Effector CD4-positive, alpha-beta T cell (primary cell): ENCODE data around the gene CASP5. TPM values are rescaled to one million over a fixed set of nuclear protein-coding genes. Genes with fewer than 3 reads are reported as not detected.
"Not testable (repeated sequence)": the region's sequence is repeated elsewhere in the genome, so short reads cannot be mapped to it uniquely, and the experiment has no call there.

Source experiments
- DNase-seq: peaks from one replicate; pipeline ENCODE4 v3.0.0-alpha.2; 2020
- total RNA-seq: gene quantifications from one replicate; lab custom pipeline; 2026; lab: John Stamatoyannopoulos, UW

The CASP5 gene
- total RNA-seq: not detected

- DNase-seq: no peak
Observed at GRCh38 chr11:105023003-105023402, at the start of gene CASP5. CASP5 (minus strand) TSS chr11:105023168; CDS start chr11:105023136, 32 bp downstream.

- DNase-seq: not testable (repeated sequence)
Observed at GRCh38 chr11:105072080-105072479, 49.1 kb upstream of the CASP5 start.

DNA sequence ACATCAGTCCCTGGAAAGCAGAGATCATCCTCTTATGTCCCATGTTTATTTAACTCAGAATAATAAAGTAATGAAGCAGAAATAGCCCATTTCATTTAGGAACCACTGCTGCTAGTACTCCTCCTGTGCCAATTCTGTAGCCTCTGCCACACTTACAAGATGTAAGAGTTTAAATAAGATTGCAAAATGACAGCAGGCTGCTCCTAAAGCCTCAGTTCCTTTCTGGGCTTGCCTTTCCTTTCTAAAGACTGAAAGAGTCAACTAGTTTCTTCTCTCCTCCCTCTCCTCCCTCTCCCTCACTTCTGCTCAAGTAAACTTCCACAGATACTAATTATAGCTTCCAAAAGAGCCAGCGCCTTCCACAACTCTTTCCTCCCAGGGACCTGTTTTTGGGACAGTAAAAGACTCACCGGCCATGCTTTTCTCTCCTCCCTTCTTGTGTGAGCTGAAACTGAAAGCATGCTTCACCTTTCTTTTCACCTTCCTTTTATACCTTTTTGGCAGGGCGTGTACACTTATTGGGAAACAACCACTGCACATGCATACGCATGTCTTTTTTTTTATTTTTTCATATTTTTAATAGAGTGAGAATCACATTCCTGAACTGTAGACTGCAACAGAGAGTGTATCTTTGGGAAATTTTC, 48.2 kb upstream of the CASP5 start:
- DNase-seq: no peak

- DNase-seq: no peak
Observed at GRCh38 chr11:105070306-105070705, 47.3 kb upstream of the CASP5 start.

DNA sequence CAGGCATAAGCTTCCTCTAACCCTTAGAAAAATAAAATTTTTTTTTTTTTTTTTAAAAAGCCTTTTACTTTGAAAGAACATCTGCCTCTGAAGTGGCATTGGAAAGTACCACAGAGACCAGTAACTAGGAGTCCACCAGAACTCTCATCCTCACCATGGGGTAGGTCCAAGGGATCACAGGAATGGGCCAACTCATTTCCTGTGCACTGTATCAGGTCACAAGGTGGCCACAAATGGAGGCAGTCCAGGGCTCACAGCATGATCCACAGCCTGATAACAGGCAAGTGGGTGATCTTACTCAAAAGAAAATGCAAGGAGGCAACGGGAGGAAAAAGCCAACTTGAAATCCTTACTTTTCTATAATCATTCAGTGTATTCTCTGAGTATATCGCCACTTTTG, 46.8 kb upstream of the CASP5 start:
- DNase-seq: not testable (repeated sequence)

GRCh38 chr11:105063245-105063941, 40.4 kb upstream of the CASP5 start:
- DNase-seq: not testable (repeated sequence)

DNA sequence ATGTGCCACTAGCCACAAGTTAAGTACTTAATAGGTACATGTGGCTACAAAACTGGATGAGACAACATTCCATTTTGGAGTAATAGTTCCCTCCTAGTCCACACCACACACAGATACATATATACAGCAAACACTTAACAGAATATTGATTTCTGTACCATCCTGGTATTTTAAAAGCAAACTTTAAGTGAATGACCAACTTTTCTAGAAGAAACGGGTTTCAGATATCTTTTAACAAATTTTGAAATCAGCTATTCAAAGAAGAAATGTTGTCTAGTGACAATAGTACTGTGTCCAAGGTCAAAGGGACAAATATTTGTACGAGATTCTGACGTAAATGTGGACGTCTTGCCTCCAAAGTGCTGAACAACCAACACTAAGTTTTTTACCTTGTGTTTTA, 34.5 kb upstream of the CASP5 start:
- no peak for DNase-seq

DNA sequence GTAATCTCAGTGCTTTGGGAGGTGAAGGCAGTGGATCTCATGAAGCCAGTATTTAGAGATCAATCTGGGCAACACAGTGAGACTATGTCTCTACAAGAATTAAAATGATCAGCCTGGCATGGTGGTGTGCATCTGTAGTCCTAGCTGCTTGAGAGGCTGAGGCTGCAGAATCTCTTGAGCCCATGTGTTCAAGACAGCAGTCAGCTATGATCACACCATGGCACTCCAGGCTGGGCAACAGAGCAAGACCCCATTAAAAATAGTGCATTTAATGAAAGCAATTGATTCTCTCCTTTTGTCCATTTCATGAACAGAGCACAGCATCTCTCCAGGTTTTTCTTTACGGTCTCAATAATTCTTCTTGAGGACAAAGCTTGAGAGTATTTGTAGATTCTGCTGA, 33.5 kb upstream of the CASP5 start:
- no peak for DNase-seq

- DNase-seq: no peak
Observed at GRCh38 chr11:105054723-105055493, 31.9 kb upstream of the CASP5 start.

GRCh38 chr11:105052487-105052886, 29.5 kb upstream of the CASP5 start:
- DNase-seq: no peak

GRCh38 chr11:105051559-105051958, 28.6 kb upstream of the CASP5 start:
- DNase-seq: no peak

- no peak for DNase-seq
Observed at GRCh38 chr11:105049481-105049880, 26.5 kb upstream of the CASP5 start.

- no peak for DNase-seq
Observed at GRCh38 chr11:105046898-105047579, 24.1 kb upstream of the CASP5 start.

- no peak for DNase-seq
Observed at GRCh38 chr11:105045676-105046296, 22.8 kb upstream of the CASP5 start.

- peak; percentile 19 for DNase-seq
Observed at GRCh38 chr11:105044557-105045524, 21.9 kb upstream of the CASP5 start, which contains the start of gene CARD16. CARD16 (minus strand) TSS chr11:105045335; CDS start chr11:105045297, 38 bp downstream.

DNA sequence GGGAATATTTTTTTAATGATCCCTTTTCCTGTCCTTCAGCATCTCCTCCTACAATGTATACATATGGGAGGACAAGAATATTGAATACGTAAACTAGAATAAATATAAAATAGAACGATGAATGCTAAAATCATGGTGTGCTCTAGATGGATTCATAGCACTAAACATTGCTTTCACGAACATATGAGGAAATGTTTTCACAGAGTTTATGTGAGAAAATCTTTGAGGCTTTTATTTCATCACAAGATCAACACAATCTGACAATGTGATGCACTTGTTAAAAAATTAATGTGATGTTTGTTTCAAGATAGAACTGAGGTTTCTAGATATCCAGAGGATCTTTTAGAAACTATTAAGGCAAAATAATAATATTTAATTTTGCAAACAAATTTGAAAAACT, 19.2 kb upstream of the CASP5 start:
- DNase-seq: no peak

- DNase-seq: no peak
Observed at GRCh38 chr11:105040703-105041102, 17.7 kb upstream of the CASP5 start.

DNA sequence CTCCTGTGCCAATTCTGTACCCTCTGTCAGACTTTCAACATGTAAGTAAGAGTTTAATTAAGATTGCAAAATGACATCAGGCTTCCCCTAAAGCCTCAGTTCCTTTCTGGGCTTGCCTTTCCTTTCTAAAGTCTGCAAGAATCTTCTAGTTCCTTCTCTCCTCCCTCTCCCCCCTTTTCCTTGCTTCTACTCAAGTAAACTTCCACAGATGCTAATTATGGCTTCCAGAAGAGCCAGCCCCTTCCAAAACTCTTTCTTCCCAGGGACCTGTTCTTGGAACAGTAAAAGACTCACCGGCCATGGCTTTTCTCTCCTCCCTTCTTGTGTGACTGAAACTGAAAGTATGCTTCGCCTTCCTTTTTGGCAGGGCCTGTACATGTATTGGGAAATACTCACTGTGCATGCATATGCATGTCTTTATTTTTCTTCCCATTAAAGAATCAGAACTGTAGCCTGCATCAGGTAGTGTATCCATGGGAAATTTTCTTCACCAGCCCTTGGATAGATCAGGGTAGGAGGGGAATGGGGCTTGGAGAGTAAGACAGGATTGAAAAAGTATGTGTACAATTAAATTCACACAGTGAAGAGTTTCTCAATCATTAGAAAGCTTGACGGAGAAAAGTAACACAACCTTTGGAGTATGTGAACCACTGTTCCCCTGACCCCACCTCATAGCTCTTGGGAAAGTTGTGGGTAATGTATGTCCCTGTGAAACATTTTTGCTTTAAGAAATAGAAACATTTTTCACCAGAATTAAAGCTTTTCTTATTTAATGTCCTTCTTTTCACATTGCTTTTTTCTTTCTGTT, 12.0 kb upstream of the CASP5 start, which contains the start of gene CASP1:
CASP1 (minus strand) TSS at position 332 of the 808 bp plus-strand sequence; CDS start at position 301, 31 bp downstream.
- no peak for DNase-seq

- DNase-seq: not testable (repeated sequence)
Observed at GRCh38 chr11:105034388-105034787, 11.4 kb upstream of the CASP5 start.

DNA sequence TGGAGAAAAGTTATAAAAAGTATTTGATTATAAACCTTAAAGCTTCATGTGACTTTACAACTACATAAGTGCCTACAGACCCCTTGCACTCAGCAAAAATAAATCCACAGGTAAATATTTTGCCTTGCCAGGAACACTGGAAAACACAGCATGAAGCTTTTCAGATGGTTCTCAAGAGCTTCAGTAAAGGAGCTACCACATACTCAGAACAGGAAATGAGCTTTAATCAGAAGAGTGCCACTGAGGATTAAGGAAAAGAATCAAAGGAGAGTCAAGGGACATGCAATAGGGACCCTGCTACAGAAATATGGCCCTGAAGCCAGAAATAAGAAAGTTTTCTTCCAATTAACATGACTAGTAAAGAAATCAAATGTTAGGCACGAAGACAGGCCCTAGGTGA, 10.8 kb upstream of the CASP5 start:
- DNase-seq: no peak
